Fibroblast of skin of right biceps (primary cell): ENCODE results near the gene DHRS7B.
"Not testable (repeated sequence)": the region's sequence is repeated elsewhere in the genome, so short reads cannot be mapped to it uniquely, and the experiment has no call there.

ENCODE experiments used
- DNase-seq: peaks from one replicate; pipeline ENCODE4 v3.0.0-alpha.2; 2013

DHRS7B gene, protein sequence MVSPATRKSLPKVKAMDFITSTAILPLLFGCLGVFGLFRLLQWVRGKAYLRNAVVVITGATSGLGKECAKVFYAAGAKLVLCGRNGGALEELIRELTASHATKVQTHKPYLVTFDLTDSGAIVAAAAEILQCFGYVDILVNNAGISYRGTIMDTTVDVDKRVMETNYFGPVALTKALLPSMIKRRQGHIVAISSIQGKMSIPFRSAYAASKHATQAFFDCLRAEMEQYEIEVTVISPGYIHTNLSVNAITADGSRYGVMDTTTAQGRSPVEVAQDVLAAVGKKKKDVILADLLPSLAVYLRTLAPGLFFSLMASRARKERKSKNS

DNA sequence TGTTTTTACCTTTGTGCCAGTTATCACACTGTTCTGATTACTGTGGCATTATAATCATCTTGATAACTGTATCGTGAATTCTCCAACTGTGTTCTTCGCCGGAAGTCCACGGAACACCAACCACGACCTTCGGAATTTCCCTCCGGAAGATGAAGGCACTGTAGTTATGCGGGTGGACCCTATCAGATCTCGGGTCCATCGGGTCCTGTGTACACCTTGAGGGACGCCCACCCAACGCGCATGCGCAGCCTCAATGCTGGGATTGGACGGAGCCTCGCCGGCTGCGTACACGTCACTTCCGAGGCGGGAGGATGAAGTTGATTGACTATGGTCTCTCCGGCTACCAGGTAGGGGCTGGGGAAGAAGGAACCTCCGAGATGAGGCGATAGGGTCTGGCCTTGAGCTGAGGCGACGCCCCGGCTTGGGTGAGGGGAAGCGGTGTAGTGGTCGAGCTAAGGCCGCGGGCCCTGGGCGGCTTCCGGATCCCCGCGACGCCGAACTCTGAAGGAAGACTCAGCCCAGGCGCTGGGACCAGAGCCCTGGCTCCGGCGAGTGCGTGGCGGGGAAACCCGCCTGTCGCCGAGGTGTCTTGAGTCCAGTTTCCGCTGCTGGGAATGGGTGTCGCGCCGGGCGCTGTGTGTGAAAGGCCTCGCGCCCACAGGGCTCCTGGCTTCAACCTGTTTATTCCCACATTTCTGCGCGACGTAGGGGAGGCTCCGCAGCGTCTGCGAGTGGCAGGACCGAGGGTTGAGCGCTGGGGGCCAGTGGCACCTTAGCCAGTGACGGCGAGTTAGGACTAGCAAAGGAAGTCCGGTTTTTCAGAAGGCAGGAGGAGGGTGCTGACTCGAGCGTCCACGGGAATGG lies at the start of gene DHRS7B:
DHRS7B (plus strand) TSS at position 320 of the 864 bp plus-strand sequence; CDS start at position 328, 8 bp downstream.
- peak; percentile 90 for DNase-seq

DNA sequence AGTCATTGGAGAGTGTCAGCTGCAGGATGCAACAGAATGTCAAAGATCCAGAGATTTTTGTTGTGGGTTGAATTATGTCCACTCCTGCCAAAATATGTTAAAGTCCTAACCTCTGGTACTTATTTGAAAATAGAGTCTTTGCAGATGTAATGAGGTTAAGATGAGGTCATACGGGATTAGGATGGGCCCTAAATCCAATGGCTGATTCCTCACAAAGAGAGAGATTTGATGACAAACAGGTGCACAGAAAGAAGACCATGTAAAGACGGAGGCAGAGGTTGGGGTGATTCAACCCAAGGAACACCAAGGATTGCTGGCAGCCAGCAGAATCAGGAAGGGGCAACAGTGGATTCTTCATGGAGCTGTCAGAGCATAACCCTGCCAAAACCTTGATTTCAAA lies 49.5 kb upstream of the DHRS7B start:
- DNase-seq: no peak

DNA sequence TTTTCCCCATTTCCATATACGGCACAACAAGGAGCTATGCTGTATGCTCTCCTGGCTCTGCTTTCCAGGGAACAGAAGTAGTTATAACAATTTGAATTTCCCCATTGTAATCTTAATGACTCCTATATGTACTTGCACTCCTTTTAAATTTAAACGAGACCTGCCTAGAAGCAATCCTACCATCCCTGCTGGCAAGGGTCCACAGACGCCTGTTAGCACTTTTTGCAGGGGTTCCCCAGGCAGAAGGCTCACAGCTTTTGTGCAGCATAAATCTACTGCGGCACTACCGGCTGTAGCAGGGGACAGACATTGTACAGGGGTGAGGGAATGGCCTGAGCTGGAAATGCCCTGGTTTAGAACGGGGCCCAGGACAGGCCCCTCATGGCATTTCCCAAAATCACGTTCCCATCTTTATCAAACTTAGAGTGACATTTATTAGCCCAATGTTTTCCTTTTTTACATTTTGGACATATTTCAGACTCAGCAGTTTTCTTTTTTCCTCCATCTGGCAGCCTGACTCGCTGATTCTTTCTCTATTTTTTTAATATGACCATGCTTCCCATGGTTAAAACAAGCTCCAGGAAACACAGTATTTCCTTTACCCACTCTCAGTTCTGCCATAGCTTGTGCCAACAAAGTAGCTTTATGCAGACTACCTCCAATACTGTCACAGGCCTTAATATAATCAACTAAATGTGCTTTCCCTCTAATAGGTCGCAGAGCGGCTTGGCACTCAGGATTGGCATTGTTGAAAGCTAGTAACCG lies 48.6 kb upstream of the DHRS7B start:
- no peak for DNase-seq

DNA sequence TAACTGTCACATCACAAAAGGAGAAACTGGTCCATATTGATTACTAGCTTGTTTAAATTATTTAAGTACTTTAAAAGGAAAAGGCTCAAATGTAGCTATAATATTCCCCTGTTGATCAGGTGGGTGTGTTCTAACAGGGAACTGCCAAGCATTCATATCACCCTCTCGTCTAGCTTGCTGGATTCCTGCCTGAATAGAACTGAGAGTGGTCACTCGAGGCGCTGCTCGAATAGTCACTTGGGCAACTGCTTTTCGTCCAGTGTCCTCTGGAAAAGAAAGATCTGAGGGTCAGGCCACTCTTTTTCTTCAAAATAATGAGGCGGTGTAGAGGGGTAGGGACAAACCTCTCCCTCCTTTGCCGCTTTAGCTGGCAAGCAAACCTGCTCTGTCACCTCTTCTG lies 47.6 kb upstream of the DHRS7B start:
- DNase-seq: no peak

DNA sequence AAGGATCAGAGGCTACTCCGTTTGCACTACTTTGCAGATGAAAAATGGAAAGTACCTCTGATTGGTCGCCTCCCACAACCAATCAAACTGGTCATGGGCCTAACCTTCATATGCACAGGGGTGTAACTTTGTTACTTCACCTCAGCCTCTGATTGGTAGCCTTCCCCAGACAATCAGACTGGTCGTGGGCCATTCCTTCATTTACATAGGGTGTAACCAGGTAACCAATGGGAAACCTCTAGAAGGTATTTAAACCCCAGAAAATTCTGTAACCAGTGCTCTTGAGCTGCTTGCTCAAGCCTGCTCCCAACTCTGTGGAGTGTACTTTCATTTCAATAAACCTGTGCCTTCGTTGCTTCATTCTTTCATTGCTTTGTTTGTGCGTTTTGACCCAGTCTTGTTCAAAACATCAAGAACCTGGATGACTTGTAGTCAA lies 44.7 kb upstream of the DHRS7B start:
- no peak for DNase-seq

DNA sequence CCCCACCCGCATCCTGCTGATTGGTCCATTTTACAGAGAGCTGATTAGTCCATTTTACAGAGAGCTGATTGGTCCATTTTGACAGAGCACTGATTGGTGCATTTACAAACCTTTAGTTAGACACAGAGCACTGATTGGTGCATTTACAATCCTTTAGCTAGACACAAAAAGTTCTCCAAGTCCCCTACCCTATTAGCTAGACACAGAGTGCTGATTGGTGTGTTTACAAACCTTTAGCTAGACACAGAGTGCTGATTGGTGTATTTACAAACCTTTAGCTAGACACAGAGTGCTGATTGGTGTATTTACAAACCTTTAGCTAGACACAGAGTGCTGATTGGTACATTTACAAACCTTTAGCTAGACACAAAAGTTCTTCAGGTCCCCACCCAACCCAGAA lies 41.5 kb upstream of the DHRS7B start:
- DNase-seq: not testable (repeated sequence)

DNA sequence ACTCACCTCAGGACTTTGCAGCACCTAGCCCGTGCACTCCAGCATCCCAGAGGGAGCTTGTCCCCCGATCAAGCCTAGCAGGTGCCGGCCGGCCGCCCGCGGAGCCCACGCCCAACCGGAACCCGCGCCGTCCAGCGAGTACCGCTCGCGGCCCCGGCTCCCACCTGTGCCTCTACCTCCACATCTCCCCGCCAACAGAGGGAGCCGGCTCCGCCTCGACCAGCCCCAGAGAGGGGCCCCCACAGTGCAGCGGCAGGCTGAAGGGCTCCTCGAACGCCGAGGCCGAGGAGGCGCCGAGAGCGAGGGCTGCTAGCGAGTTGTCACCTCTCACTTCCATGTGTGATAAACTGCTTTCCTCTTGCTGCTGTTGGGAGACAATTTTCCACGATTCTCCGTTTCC lies 41.1 kb upstream of the DHRS7B start:
- DNase-seq: no peak

DNA sequence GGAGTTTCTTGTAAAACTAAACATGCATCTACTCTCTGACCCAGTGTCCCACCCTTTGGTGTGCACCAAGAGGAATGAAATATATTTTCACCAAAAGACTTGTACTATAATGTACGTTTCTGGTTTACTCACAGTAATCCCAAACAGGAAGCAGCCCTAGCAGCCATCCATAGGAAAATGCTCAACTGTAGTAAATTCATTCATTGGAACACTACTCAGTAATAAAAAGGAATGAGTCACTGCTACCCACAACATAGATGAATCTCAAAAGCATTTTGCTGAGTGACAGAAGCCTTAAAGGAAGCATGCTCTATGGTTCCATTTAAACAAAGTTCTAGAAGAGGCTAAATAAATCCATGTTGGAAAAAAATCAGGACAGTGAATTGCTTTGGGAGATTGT lies 37.6 kb upstream of the DHRS7B start:
- peak; percentile 40 for DNase-seq

DNA sequence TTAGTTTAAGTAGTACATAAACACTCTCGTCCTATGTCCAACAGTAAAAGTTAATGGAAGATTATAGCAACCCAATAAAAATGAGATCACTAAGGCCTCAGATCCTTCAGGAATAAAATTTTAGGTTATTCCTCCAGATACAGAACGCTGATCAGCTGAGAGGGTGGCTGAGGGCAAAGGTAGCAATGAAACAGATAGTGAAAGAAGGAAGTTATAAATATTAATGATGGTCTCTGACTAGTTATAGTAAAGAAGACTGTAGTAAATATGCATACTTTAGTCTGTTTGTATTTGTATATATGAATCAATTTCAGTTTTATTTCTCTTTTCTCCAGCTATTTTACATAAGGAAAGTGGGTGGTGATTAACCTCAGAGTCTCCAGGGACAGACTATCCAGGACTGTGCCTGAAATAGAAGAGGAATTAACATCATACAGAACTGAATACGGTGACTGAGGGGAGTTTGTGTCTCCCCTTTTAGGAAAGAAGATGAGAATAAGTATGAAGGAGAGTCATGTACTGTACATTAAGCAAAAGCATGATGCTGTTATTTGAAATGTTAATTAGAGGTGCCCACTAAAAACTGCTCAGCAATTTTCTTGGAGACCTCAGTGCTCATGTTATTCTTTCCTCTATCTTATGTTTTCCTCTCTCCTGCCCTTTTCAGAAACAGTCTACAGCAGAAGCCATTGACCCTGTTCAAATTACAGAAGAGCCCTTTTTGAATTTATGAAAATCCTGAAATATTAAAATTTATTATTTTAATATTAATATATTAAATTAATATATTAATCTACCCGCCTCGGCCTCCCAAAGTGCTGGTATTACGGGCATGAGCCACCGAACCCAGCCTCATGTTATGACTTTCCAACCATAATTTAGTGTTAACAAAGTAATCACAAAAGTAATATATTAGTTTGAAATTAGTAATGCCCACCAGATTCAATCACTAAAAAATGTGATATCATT lies 36.5 kb upstream of the DHRS7B start:
- no peak for DNase-seq

DNA sequence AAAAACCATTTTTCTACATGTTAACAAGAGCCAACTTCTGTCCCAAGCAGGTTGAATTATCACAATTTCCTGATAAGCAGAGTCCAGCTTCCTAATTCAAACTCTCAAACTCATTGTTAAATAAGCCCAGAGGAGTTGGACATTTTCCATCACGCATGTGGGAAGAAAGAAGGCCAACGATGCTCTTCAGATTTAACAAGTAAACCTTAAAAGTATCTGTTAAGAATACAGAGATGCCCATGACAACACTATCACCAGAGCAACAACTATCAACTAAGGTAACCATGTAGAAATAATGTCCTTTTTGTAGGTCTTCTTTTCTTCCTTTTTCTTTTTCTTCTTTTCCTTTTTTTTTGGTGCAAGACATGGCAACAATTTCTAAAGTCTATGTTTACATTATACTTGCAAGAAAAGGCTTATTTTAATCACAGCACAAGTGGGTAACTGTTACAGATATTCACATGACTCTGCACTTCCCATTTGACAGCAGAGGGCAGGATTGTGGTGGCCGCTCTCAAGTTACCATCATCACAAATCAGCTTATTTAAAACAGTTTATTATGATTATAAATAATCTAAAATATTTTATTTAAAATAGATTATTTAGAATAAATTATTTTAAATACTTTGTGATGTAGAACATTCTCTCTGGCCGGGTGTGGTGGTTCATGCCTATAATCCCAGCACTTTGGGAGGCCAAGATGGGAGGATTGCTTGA lies 35.7 kb upstream of the DHRS7B start:
- DNase-seq: no peak

DNA sequence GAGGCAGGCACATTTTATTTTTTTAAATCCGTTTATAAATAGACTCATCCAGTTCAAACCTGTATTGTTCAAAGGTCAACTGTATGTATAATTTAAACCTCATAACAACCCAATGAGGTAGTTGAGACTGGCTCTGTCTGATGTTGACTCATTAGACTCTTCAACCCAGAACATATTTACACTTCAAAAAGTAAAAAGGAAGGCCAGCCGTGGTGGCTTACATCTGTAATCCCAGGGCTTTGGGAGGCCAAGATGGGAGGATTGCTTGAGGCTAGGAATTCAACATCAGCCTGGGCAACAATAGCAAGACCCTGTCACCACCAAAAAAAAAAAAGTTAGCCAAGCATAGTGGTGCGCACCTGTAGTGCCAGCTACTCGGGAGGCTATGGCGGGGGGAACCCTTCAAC lies 32.5 kb upstream of the DHRS7B start:
- DNase-seq: no peak

DNA sequence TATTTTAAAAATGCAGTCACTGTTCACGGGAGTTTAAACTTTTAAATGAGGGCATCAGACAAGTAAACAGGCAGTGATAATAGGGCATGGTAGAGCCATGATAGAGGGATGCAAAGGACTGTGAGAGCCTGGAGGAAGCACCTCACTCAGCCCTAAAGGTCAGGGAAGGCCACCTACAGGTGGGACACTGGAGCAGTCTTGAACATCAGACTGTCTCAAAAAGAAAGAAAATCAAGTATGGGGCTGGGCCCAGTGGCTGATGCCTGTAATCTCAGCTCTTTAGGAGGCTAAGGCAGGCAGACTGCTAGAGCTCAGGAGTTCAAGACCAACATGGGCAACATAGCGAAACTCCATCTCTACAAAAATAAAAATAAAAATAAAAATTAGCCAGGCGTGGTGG lies 31.0 kb upstream of the DHRS7B start:
- no peak for DNase-seq

DNA sequence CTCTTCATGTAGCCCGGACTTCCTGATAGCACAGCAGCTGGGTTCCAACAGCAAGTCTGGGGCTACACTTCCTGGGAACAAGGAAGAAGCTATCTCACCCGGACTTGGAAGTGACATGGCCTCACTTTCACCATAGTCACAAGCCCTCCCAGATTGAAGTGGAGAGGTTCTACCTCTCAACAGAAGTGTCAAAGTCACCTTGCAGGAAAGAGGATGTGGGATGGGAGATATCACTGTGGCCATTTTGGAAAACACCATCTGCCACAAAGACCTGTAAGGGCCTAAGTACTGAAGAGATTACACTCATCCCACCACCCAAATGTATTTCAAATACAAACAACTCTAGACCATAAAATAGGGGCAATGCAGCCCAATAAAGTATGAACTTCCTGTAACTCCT lies 29.9 kb upstream of the DHRS7B start:
- DNase-seq: no peak

DNA sequence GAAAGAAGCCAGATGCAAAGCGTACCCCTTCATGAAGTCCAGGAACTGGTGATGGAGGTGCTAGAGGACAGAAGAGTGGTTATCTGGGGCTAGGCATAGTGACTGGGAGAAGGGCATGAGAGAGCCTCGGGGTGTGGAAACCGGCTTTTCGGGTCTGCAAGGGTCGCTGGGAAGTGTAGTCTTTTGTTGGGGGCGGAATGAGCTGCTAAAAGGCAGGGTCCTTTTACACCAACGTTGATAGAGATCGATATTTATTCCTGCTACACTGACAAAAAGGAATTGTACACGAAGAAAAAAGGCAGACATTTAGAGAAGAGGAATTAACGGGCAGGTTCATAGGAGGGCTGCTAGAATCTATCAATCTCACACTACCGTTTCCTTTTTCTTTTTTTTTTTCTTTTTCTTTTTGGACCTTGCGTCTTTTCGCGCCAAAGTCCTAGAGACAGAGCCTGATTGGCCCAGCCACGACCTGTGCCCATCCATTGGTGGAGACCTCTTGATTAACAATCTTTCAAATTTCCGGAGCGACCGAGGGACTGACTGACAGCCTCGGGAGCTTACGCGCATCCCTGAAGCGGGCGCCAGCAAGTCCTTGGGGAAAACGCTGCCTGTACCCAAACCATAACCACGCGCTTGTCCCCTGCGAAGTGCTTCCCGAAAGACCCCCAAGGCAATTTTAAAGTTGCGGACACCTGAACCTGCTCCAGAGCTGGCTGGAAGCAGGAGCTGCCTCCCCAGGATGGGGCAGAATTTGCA lies 27.7 kb upstream of the DHRS7B start:
- DNase-seq: peak; percentile 88

DNA sequence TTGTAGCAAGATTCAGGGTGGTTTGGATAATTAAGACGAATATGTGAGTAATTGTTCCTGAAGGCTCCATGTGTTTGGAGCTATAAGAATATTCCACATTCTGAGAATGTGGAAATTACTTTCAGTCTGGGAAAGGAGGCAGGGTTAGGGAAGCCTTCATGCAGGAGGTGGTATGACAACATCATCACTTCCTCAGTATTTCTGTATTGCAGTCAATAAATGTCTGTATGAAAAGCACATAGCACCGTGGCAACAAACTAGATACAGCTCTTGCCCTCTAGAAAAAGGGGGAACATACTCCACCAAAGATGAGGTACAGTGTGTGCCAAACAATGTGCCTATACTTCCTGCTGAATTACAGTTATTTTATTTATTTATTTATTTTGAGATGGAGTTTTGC lies 26.1 kb upstream of the DHRS7B start:
- no peak for DNase-seq

DNA sequence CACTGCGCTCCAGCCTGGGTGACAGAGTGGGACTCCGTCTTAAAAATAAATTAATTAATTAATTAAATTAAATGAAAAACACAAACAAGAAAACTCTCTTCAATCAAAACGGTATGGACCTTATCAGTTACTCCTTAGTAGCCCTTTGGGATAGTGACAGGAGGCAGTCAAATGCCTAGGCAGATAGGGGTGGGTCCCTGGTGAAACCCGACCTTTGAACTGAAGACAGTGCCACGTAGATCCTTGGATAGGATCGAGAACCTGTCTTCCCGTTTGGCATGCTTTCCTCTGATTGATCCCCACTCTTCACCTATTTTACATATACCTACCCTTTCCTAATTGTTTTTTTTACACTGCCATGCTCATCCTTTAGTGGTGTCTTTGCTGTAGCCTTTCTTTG lies 22.2 kb upstream of the DHRS7B start:
- no peak for DNase-seq

DNA sequence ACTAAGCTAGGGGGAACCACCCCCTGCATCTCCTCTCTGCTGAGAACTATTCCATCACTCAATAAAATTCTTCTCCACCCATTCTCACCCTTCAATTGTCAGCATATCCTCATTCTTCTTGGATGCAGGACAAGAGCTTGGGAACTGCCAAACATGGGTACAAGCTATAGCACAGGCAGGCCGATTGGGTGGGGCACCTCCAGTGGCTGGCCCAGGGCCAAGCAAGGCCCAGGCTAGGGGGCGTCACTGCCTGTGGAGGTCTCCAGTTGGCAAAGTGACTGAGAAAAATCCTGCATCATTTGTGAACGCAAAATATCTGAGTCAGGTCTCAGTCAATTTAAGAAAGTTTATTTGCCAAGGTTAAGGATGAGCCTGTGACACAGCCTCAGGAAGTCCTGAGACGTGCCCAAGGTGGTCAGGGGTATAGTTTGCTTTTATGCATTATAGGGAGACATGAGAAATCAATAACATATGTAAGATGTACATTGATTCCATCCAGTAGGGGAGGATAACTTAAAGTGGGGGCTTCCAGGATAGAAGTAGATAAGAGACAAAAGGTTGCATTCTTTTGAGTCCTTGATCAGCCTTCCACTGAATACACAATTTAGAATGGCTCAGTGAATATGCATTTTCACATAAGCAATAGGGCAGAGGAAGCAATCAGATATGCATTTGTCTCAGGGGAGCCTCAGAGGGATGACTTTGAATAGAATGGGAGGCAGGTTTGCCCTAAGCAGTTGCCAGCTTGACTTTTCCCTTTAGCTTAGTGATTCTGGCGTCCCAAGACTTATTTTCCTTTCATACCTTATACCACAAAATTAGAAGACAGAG lies 21.5 kb upstream of the DHRS7B start:
- no peak for DNase-seq

DNA sequence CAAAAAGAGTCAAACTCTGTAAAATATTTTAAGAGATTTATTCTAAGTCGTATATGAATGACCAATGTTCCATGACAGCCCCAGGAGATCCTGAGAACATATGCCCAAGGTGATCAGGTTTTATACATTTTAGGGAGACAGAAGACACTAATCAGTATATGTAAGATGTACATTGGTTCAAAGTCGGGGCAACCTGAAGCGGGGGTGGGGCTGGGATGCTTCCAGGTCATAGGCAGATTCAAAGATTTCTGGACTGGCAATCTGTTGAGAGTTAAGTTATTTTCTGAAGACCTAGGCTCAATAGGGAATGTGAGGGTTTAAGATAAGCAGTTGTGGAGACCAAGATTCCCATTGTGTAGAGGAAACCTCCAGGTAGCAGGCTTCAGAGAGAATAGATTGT lies 20.4 kb upstream of the DHRS7B start:
- DNase-seq: no peak

DNA sequence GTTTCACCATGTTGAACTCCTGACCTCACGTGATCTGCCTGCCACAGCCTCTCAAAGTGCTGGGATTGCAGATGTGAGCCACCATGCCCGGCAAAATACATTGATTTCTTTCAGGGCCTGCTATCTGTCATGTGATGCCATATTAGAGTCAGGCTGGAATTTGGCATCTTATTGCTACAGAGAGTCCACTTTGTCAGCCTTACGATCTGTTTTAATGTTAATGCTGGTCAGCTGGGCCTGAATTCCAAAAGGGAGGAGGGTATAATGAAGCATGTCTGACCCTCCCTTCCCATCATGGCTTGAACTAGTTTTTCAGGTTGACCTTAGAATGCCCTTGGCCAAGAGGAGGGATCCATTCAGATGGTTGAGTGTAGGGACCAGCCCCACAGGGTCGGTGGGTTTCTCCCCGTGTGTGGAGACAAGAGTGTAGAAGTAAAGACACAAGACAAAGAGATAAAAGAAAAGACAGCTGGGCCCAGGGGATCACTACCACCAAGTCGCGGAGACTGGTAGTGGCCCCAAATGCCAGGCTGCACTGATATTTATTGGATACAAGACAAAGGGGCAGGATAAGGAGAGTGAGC lies 19.6 kb upstream of the DHRS7B start:
- DNase-seq: not testable (repeated sequence)
